Middle frontal gyrus (tissue), 1 donor: ENCODE data around the gene KCNC4.
A peak's percentile ranks its signal among the peaks of the same experiment; 100 is the strongest.

ENCODE experiments used
- DNase-seq: peaks from one replicate; pipeline ENCODE4 v3.0.0-alpha.2; 2015; ENCODE audit warnings: low spot score; ENCODE audit errors: extremely low spot score

Gene KCNC4

DNA sequence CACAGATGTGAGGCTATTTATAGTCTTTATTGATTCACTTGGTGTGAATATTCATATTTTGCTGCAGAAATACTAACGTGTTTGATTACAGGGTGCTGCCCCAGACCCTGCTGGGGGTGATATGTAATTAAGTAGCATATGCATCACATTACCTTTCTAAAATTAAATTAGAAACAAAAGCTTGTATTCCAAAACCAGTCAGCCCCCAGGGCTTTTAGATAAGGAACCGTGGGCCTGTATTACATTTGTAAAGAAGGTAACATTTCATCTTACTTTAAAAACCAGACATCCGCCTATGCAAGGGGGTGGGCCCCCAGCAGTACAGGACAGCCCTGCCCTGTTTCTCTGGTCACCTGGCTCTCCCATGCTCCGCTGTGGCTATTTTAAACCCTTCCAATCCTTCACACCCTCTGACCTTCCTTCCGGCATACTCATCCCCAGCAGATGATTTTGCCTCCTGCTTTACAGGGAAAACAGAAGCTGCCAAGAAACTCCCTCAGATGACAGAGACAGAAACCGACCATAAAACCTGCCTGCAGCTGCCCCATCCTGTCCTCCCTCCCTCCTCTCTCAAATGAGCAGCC, 22.0 kb upstream of the KCNC4 start:
- no peak for DNase-seq

DNA sequence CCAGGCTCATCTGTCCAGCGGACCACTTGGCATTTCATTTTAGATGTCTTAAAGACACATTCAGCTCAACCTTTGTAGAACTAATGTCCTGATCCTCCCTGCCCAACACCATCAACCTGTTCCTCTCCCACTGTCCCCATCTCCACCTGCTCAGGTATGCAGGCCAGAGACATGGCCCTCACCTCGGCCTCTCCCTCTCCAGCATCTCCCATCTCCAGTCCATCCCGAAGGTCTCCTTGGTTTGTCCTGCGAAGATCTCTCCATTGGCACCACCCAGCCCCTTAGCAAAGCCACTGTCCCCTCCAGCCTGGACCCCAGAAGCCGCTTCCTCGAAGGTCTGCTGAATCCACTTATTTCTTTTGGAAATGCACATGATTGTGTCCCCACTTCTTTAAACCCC, 20.9 kb upstream of the KCNC4 start:
- DNase-seq, result no peak

DNA sequence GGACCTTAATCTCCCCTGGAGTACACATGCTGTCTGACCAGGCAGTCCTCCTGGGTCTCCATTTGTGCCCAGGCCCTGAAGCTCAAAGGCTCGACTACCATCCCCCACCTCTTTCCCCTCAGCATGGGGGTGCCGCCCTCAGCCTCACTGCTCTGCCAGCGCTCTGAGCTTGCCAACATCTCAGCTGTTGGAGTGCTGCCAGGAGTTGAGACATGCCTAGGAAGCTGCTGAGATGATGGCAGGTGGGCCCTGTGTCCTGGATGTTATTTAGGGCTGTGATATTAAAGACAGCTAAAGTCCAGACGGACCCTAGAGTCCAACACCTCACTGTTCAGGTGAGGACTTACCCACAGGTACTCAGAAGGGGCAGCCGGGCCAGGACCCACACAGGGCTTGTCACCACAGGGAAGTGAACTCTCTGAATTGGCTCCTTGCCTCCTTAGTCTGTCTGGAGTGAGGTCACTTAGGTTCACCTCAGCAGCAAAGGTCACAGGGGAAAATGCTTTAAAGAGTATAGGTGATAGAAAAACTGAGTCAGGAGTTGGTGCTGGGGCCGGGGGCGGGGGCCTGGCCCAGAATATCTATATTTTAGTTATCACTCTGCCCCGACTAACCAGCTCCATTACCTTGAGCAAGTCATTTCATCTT, 19.7 kb upstream of the KCNC4 start:
- no peak for DNase-seq

DNA sequence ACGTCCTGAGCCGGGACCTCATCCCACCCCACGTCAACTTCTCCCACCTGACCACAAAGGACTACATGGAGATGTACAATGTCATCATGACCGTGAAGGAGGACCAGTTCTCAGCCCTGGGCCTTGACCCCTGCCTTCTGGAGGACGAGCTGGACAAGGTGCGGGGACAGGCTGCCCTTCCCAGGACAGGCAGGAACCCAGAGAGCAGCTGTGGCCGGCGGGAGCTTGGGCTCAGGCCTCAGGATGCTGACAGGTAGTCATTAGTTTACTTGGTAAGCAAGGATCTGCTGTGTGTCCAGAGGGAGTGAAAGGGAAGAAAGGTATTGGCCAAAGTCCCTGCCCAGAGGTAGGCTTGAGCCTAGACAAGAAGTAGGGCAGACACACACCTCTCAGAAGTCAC, 17.6 kb upstream of the KCNC4 start:
- no peak for DNase-seq

DNA sequence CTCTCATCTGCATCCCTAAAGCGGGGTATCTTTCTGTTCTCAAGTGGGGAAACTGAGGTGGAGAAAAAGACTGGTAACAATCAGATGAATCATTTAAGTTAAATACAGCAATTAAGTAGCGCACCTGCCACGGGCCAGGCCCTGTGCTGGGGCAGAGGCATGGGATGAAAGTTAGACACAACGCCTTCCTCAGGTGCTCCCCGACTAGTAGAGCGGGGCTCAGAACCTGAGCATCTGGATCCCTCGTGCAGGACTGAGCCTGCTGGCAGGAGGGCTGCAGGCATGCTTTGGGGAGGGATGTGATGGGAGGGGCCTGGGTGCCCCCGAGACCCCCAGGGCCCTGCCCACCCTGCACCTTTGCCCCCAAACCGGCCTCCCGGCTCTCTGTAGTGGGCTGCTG, 14.9 kb upstream of the KCNC4 start:
- DNase-seq, result no peak

DNA sequence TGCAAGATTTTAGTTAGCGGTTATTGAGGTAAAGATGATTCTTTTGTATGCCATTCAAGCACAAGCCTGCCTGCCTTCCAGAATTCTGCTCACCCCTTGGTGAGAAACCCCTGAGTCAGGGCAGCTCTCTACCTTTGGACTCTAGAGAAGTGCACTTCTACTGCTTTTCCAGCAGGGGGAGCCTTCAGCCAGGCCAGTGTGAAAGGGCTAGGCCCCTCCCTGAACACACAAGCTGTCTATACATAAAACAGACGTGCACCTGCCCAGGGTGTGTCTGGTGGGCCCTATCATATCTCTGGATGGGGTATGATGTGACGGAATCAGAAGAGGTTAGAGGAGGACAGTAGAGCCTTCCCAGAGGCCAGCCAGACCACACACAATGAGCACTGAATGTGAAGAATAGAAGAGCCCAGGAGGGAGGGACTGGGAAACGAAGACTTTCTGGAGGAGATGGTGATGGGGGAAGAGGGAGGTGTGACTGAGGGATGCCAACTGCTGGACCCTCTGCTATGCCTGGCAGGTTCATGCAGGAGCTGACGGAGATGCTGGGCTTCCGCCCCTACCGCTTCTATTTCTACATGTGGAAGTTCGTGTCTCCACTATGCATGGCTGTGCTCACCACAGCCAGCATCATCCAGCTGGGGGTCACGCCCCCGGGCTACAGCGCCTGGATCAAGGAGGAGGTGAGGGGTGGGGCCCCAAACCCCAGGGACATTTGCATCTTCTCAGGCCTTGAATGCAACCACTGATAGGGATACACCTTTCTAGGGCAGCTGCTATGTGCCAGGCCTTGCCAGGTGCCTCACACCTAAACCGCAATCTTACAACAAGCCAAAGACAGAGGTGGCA, 13.0 kb upstream of the KCNC4 start:
- no peak for DNase-seq

DNA sequence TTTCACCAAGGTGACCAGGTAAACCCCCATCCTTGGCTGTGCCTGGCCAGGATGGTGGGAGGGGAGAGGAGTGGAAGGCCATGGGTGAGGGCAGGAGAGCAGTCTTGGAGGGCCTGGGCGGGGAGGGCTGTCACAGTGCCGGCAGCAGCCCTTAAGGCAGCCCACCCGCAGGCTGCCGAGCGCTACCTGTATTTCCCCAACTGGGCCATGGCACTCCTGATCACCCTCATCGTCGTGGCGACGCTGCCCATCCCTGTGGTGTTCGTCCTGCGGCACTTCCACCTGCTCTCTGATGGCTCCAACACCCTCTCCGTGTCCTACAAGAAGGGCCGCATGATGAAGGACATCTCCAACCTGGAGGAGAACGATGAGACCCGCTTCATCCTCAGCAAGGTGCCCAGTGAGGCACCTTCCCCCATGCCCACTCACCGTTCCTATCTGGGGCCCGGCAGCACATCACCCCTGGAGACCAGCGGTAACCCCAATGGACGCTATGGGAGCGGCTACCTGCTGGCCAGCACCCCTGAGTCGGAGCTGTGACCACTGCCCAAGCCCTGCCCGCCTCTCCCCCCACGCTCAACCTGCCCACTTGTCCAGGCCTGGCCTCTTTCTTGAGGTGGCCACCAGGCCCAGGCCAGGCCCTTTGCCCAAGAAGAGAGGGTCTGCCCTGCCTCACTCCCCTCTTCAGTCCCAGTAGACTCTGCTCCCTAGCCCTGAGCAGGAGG, 12.0 kb upstream of the KCNC4 start:
- no peak for DNase-seq

DNA sequence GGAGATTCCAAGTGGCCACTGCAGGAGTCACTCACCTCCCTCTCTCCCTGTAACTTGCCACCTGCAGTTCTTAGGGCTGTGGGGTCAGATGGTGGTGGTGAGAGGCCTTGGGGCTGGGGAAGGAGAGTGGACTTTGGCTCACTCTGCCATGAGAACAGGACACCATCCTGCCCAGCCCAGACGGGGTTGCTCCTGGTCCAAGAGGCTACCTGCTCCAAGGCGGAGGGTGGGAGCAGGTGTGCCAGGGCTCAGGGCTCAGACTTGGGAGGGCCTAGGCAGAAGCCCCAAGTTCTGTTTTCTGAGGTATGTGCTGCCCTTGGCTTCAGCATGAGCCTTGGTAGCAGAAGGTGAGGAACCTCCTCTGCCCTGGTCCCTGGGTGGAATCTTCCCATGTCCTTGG, 11.4 kb upstream of the KCNC4 start:
- DNase-seq, result no peak

DNA sequence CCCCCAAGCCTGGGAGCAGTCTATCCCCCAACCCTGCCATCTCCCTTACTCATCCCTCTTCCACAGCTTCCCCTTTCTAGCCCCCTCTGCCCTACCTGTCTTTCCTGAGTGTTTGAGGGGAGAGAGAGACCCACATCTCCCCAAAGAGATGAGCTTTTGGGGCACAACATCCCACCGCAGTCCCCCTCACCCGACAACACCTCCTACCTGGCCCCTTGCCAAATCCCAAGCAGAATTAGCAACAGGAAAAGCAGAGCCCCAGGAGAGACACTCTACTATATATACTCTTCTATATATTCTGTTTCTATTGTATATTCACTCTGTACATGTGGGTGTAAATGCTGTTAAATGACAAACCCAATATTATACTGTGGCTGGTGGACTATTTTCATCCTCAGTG, 9.9 kb upstream of the KCNC4 start:
- DNase-seq, result no peak

DNA sequence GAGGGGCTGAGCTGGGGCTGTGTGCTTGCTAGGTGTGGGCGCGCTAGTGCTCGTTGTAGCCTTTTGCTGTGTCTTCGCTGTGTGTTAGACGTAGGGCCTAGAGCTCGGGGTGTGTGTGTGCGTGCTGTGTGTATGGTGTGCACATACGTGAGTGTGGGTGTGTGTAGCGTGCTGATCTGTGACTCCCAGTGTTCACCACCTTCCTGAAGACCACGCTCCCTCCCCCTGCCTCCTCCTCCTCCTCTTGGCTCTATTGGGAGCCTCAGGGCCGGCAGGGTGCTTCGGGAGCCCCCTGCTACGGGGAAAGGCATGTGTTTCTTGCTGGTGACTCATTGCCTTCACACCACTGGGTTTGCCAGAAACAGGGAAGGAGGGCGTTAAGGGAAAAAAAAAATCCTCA, 9.4 kb upstream of the KCNC4 start:
- DNase-seq, result no peak

DNA sequence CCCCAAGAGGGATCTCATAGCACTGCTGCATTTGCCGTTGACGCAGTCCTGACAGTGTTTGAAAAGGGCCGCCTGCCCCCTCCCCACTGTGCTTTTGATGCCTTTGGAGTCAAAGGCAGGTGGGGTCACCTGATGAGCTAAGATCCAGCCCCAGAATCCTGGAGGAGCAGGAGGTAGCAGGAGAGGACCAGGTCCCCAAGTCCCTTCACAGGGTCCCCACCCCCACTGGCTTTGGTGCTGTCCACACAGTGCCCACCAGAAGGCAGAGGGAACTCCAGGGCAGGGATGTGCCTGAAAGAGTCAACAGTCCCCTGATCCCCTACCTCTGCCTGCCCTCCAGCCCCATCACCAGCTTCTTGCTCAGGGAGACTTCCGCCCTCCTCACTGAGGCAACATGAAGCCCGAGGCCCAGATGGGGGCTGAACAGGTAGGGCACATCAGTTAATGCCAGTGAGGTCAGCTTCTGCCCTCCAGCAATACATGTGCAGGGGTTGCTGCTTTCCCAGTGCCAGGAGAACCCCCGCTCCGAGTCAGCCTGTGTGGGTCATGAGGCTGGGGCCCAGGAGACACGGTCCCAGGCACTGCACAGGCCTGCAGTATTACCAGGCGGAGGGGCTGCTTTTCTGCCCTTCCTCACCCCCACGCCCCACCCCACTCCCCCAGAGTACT, 8.8 kb upstream of the KCNC4 start:
- DNase-seq, result no peak

DNA sequence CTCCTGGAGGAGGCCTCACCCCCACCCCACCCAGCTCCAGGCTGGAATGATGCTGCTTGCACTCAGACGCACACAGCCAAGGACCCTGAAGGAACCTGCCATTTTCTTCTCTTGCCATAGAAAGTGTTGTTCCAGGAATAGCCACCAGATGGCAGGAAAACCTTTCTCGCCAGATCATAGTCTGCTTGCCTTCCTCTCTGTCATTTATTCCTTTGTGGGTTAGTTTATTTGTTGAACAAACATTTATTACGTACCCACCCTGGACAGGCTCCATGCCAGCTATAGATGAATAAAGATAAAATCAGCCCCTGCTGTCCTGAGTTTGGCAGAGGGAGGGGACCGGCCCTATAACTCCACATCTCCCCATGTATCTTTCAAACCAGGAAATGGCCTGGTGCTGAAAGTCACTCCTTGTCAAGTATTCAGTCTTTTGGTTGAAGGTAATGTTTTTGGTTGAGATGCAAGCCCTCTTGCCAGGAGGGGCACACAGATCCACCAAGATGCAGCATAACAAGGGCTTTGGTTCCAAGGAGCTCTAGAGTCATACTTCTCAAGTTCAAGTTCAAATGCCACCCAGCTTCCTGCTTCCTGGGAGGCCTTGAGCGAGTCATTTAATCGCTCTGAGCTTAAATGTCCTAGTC, 7.0 kb upstream of the KCNC4 start:
- DNase-seq, result peak; percentile 74

DNA sequence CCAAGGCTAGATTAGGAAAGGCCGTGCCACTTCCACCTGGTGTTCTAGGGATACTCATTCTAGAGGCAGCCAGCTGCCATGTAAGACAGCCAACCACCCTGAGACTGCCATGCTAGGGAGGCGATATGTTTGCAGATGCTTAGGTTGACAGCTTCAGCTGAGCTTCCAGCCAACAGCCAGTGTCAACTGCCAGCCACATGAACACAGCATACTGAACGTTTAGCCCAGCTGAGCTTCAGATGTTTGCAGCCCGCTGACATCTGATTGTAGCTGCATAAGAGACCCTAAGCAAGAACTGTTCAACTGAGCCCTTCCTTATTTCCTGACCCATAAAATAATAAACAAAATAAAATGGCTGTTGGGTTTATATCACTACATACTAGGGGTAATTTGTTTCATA, 5.0 kb upstream of the KCNC4 start:
- no peak for DNase-seq

DNA sequence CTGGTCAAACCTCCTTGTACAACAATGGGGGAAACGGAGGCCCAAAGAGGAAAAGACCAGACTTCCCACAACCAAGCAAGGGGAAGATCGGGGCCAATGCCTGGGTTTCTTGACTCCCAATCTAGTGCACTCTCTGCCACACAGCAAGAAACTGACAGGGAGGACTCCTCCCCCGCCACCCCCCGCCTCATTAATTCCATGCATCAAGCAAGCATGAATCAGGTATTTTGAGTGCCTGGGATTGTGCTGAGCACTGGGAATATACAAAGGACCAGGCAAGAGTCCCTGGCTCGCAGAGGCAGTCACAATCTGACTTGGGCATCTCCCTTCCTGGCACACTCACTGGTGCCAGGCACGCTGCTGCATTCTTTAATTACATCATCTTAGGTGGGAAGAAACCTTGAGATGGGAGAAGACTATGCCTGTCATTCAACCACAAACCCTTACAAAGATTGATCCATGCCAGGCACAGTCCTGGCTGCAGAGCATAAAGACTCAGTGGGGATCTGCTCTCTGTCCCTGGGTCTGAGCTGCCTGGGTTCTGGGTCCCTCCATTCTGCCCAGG, 4.4 kb upstream of the KCNC4 start:
- DNase-seq, result no peak

DNA sequence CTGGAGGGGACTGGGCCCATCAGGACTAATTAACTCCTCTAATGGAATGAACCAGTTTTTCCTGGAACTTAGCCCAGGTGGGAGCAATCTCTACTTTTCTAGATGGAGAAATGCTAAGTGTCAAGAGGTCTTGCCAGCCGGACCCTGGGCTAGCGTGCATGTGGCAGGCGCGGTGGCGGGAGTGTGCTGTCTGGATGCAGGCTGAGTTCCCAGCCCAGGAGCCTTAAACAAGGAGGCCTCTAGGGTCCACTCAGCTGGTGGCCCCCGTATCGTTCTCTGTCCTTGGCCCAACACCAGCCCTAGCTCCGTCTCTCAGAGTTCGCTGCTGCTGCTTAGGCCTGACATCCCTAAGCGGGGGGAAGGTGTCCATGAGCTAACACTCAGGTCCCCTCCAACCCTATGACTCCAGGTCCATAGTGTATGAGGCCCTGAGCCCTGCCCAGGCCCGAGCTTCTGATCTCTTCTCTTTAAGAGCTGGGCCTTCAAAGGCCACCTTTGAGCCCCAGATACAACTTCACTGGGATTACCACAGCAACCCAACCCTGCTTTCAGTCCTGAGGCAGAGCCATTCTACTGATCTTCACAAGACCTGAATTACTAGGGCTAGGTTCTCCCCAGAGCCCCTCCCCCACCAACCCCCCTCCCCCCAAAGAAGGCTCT, 3.7 kb upstream of the KCNC4 start:
- no peak for DNase-seq

DNA sequence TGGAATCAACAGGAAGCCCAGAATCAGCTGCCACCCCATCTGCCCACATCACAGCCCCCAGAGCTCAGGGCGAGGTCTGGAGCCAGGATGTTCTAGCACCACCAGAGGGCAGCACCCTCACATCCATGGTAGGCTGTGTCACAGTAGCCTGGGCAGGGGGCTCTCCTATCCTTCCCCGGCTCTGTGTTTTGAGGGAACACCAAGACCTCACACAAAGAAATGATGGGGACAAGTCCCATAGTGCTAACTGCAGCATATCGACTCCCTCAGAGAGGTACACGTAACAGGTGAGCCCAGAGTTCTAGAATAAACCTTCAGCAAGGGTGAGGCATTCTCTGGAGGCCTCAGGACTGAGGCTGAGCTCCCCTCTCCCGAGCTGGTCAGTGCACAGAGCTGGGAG, 2.3 kb upstream of the KCNC4 start:
- DNase-seq, result no peak

DNA sequence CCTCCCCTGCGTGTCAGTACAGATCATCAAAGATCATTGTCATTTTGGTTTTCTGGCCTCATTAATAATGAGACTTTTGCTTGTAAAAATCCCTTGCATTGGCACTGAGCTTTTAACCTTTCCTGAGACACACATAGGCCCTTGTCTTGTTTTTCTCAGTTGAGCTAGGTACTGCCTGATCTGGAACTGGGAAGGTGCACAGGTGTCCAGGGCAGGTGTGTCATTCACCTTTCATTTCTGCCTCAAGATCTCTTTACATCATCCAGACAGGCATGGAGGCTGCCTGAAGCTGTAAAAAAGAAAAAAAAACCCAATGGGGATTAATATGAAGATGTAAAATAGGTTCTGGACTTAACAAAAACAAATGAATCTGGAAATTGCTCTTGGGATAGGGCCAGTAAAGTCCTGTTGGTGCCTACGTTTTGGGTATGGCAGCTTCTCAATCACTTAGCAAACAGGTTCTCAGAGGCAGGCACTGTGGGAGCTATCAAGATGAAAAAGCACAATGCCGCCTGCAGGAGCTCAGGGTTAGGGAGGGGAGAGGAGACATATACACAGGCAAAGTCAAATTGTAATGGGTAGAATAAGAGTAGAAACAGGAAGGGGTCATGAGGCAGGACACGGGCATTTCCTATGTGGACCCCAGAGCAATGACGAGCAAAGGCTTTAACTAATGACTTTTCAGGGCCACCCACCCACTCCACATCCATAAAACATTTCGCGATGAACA, 1.0 kb upstream of the KCNC4 start:
- no peak for DNase-seq

DNA sequence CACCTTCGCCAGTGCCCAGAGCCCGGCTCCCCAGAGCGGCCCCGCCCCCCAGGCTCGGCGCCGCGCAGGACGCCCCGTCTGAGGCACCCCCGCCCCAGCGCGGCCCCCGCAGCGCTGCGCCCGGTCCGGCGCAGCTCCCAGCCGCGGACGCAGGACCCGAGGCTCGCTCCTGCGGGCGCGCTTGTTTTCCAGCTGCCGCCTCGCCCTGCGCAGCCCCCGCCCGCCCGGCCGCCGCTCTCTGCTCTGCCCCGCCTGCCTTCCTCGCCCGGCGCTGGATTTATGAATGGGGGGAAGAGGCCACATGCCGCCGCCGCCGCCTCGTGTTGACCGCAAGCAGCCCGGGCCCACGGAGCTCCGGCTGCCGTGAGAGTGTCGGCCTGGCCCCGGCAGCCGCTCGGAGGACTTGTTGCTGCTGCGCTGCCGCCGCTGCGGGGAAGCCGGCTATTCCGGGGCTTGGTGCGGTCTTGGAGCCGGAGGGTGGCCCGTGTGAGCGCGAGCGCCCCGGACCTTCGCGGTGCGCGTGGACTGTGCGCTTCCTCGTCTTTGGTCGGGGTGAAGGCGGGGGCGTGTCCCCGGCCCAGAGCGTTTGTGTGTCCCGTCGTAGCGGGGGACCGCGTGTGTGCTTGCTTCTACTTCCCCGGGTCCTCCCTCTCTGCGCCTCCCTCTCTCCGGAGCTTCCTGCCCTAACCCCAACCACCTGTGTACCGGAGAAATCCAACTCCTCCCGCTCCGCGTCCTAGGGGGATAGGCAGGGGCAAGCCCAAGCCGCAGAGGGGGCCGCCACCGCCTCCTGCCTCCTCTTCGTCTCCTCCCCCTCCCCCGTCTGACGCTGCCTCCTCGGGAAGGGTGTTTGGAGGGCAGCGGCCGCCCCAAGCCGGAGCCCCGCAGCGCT, 736 bp downstream of the KCNC4 start:
- no peak for DNase-seq
